Fibroblast of the aortic adventitia (primary cell): ENCODE results near the gene THSD8. TPM values are rescaled to one million over a fixed set of nuclear protein-coding genes. Genes with fewer than 3 reads are reported as not detected.

Experiments
- DNase-seq: peaks from one replicate; pipeline ENCODE4 v3.0.0-alpha.2; 2010; ENCODE audit warnings: low read depth
- H3K4me3 ChIP-seq: 2 replicates; pipeline ENCODE4 v1.5.1; 2011; ENCODE audit warnings: low read depth, mild to moderate bottlenecking, control low read depth, low read length, moderate library complexity
- CTCF ChIP-seq: IDR thresholded peaks from 2 replicates; pipeline ENCODE4 v1.5.1; 2011; ENCODE audit warnings: mild to moderate bottlenecking, low read length, control low read depth, inconsistent platforms; ENCODE audit not compliant: insufficient read depth
- total RNA-seq: library from RNA; depleted of rRNA; stranded (reverse); fragments of >200 nt; gene quantifications from 2 replicates; pipeline ENCODE4 v1.2.3, GENCODE V29; 2012; ENCODE audit warnings: low replicate concordance

The THSD8 gene
- not detected in 2 replicates for total RNA-seq

GRCh38 chr19:12801466-12802266 lies at the start of gene THSD8, which contains the start of gene PRDX2:
Gene THSD8 (plus strand): TSS chr19:12802069. CDS start chr19:12802072, 3 bp downstream.
Gene PRDX2 (minus strand): TSS chr19:12801800. CDS start chr19:12801261, 539 bp downstream.
- peak; percentile 65 for DNase-seq
- TF ChIP-seq CTCF, result no peak
- H3K4me3 ChIP-seq, result peak within 1 kb of the TSS; percentile 94

DNA sequence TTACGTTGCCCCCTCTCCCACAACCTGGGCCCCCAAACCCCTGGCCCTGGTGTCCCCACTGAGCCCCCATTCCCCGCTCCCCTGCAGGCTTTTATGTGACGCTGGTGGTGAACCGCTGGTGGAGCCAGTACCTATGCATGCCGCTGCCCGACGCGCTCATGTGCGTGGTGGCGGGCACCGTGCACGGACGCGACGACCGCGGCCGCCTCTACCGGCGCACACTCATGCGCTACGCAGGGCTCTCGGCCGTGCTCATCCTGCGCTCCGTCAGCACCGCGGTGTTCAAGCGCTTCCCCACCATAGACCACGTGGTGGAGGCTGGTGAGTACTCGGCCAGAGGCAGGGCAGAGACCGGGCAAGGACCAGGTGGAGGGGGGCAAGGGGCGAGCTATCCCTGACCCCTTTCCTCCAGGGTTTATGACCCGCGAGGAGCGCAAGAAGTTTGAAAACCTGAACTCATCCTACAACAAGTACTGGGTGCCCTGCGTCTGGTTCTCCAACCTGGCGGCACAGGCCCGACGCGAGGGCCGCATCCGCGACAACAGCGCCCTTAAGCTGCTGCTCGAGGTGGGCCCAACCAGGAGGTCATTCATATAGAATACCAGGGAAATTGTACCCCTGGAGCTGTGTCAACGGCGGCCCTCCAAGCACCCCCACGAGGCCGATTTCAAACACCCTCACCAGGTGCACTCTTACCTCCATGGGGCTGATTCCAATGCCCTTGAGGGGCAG lies 47.2 kb upstream of the THSD8 start:
- no peak for DNase-seq
- no peak for TF ChIP-seq CTCF
- H3K4me3 ChIP-seq, result no peak overlapping the region

DNA sequence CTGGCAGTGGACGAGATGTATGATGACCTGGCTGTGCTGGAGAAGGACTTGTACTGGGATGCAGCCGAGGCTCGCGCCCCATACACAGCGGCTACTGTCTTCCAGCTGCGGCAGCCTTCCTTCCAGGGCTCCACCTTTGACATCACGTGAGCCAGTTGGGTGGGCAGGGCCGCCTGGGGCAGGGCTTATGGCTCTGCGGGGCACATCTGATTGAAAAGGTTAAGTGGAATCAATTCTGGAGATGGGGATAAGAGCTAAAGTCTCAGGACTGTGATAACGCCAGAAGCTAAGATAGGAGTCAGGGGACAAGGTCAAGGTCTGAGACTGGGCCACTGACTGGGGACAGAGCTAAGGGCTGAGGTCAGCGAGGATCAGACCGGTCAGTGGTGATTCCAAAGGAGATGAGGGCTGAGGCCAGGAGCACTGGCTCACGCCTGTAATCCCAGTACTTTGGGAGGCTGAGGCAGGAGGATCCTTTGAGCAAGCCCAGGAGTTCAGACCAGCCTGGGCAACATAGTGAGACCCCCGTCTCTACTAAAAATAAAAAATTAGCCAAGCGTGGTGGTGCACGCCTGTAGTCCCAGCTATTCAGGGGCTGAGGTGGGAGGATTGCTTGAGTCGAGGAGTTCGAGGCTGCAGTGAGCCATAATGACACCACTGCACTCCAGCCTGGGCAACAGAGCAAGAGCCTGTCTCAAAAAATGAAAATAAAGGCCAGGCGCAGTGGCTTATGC lies 45.6 kb upstream of the THSD8 start:
- no peak overlapping the region for H3K4me3 ChIP-seq
- TF ChIP-seq CTCF, result no peak

GRCh38 chr19:12757544-12758274 lies 44.2 kb upstream of the THSD8 start:
- peak overlapping the region; percentile 50 for H3K4me3 ChIP-seq
- TF ChIP-seq CTCF, result peak; percentile 63
- DNase-seq, result peak; percentile 57

More for the DNA sequence above, 45.6 kb upstream of the THSD8 start:
- DNase-seq, result no peak

DNA sequence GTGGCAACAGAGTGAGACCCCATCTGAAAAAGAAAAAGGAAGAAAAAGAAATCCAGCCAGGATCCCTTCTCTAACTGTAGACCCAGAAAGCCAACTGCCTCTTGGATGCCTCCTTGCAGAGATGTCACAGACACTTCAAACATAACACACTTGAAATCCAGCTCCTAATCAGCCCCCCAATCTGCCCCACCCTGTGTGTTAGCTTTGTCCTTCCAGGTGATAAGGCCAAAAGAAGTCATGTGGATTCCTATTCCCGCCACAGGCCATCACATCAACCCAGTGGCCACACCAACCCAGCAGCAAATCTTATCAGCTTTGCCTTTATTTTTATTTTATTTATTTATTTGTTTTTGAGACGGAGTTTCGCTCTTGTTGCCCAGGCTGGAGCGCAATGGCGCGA lies 42.2 kb upstream of the THSD8 start:
- no peak for TF ChIP-seq CTCF
- H3K4me3 ChIP-seq, result no peak overlapping the region
- DNase-seq, result no peak

- no peak for TF ChIP-seq CTCF
- DNase-seq, result no peak
- no peak overlapping the region for H3K4me3 ChIP-seq
These were observed 38.8 kb upstream of the THSD8 start for GRCh38 chr19:12763100-12763499.
